Subcutaneous adipose tissue (tissue), 4 donors: ENCODE results near the gene TIGD2. TPM values are rescaled to one million over a fixed set of nuclear protein-coding genes. Genes with fewer than 3 reads are reported as not detected.

Source experiments
- CTCF ChIP-seq: fragments of 450-650 bp; IDR thresholded peaks from one replicate; pipeline ENCODE4 v1.5.1; 2016; ENCODE audit warnings: low read depth, mild to moderate bottlenecking, control low read depth, antibody characterized with exemption, moderate library complexity
- total RNA-seq, 4 donors: library from RNA; depleted of rRNA; stranded (reverse); fragments of >200 nt; gene quantifications; one replicate each; pipeline ENCODE4 v1.1.0, GENCODE V29; 2016

TIGD2 gene
- total RNA-seq, 4 donors from 2014 or later, result 4.1 to 9.8 (median 5.2) TPM

- no peak for TF ChIP-seq CTCF
Measured at GRCh38 chr4:89108091-89108490, 3.2 kb upstream of the TIGD2 start.

GRCh38 chr4:89109841-89110540 lies 1.3 kb upstream of the TIGD2 start:
- TF ChIP-seq CTCF, result no peak

- no peak for TF ChIP-seq CTCF
Measured at GRCh38 chr4:89110541-89110985, 770 bp upstream of the TIGD2 start.

- no peak for TF ChIP-seq CTCF
Measured at GRCh38 chr4:89111833-89112563, 665 bp downstream of the TIGD2 start.

GRCh38 chr4:89113415-89113814 lies 2.1 kb downstream of the TIGD2 start:
- TF ChIP-seq CTCF, result no peak

GRCh38 chr4:89114100-89114499 lies 2.8 kb downstream of the TIGD2 start:
- TF ChIP-seq CTCF, result no peak

- no peak for TF ChIP-seq CTCF
Measured at GRCh38 chr4:89117115-89117514, 5.8 kb downstream of the TIGD2 start.
